SK-N-SH (cell line): ENCODE measurements around the gene CDH9. TPM values are rescaled to one million over a fixed set of nuclear protein-coding genes. Genes with fewer than 3 reads are reported as not detected.

ENCODE experiments used
- CTCF ChIA-PET: fragments of 300-600, 350-600 bp; formaldehyde crosslinking; extraction: SDS; loops from one replicate; lab custom pipeline; 2021; lab: Yijun Ruan, JAX
- POLR2A ChIA-PET: fragments of 350-600 bp; sonication (Branson Sonifier 250); formaldehyde crosslinking; extraction: SDS; loops from one replicate; lab custom pipeline; 2020; ENCODE audit warnings: antibody characterized with exemption, inconsistent platforms; lab: Yijun Ruan, JAX
- DNase-seq: peaks from one replicate; pipeline ENCODE4 v3.0.0; 2012
- H2AFZ ChIP-seq: fragments of 200-600 bp; sonication (generic); 2 replicates; pipeline ENCODE4 v1.8.1; 2016; ENCODE audit warnings: antibody characterized with exemption, mild to moderate bottlenecking, low read depth
- H3F3A ChIP-seq: fragments of 200-600 bp; sonication (generic); replicated peaks from 2 replicates; pipeline ENCODE3; 2016; ENCODE audit warnings: antibody characterized with exemption, mild to moderate bottlenecking; ENCODE audit not compliant: insufficient read depth
- H3K27ac ChIP-seq, 2 experiments: fragments of 200-500 bp in 1 of 2; fragments of 200-600 bp in 1 of 2; sonication (Bioruptor generic) in 1 of 2; sonication (generic), shearing (Covaris generic) in 1 of 2; 2 replicates each; pipeline versions ENCODE4 v1.5.1 to v1.6.1; 2014 to 2016; ENCODE audit warnings: low read depth in 2 of 2, inconsistent platforms in 1 of 2, low read length in 1 of 2, mild to moderate bottlenecking in 1 of 2, mixed read lengths in 1 of 2
- H3K27me3 ChIP-seq: fragments of 200-600 bp; sonication (generic), shearing (Covaris generic); 2 replicates; pipeline ENCODE4 v1.6.1; 2016; ENCODE audit warnings: mixed run types; ENCODE audit not compliant: insufficient read depth
- H3K36me3 ChIP-seq, 2 experiments: fragments of 200-500 bp in 1 of 2; fragments of 200-600 bp in 1 of 2; sonication (Bioruptor generic) in 1 of 2; sonication (generic) in 1 of 2; replicated peaks in 1 of 2; 2 replicates each; pipeline versions ENCODE3 to v1.5.1; 2014 to 2016; ENCODE audit warnings: low read length in 1 of 2, mild to moderate bottlenecking in 1 of 2; ENCODE audit not compliant: insufficient read depth in 2 of 2, control insufficient read depth in 1 of 2
- H3K4me1 ChIP-seq, 2 experiments: fragments of 200-500 bp in 1 of 2; fragments of 200-600 bp in 1 of 2; sonication (Bioruptor generic) in 1 of 2; sonication (generic), shearing (Covaris generic) in 1 of 2; 2 replicates each; pipeline versions ENCODE4 v1.5.1 to v1.6.1; 2014 to 2016; ENCODE audit warnings: low read depth in 1 of 2, low read length in 1 of 2, mixed run types in 1 of 2; ENCODE audit not compliant: insufficient read depth in 2 of 2, control insufficient read depth in 1 of 2
- H3K4me2 ChIP-seq: fragments of 200-600 bp; sonication (generic), shearing (Covaris generic); 2 replicates; pipeline ENCODE4 v1.6.1; 2017; ENCODE audit warnings: mixed run types
- H3K4me3 ChIP-seq, 2 experiments: fragments of 200-500 bp in 1 of 2; fragments of 200-600 bp in 1 of 2; sonication (Bioruptor generic) in 1 of 2; sonication (generic), shearing (Covaris generic) in 1 of 2; 2 replicates each; pipeline versions ENCODE4 v1.5.1 to v1.8.1; 2014 to 2016; ENCODE audit warnings: low read depth in 2 of 2, inconsistent platforms in 1 of 2, low read length in 1 of 2, mild to moderate bottlenecking in 1 of 2, mixed read lengths in 1 of 2, moderate library complexity in 1 of 2
- H3K79me2 ChIP-seq: fragments of 200-600 bp; sonication (generic); 2 replicates; pipeline ENCODE4 v1.8.1; 2017; ENCODE audit warnings: mild to moderate bottlenecking; ENCODE audit not compliant: insufficient read depth
- H3K9ac ChIP-seq: fragments of 200-600 bp; sonication (generic); 2 replicates; pipeline ENCODE4 v1.6.1; 2017; ENCODE audit warnings: mixed run types
- H3K9me2 ChIP-seq: fragments of 200-600 bp; sonication (generic); 2 replicates; pipeline ENCODE4 v1.6.1; 2017; ENCODE audit warnings: mixed run types
- H3K9me3 ChIP-seq: fragments of 200-600 bp; sonication (generic); 2 replicates; pipeline ENCODE4 v1.6.1; 2017; ENCODE audit warnings: mixed run types, mild to moderate bottlenecking, moderate library complexity
- H4K20me1 ChIP-seq: fragments of 200-600 bp; sonication (generic); 2 replicates; pipeline ENCODE4 v1.6.1; 2017; ENCODE audit warnings: mild to moderate bottlenecking, mixed run types; ENCODE audit not compliant: insufficient read depth
- EZH2phosphoT487 ChIP-seq: fragments of 200-600 bp; sonication (generic); IDR thresholded peaks from 2 replicates; pipeline ENCODE4 v1.6.1; 2017; ENCODE audit warnings: low read depth, mixed run types, mild to moderate bottlenecking, antibody characterized with exemption, moderate library complexity, borderline replicate concordance
- FOXM1 ChIP-seq: IDR thresholded peaks from 2 replicates; pipeline ENCODE4 v1.4.0; 2012; ENCODE audit warnings: low read depth, mild to moderate bottlenecking
- JUND ChIP-seq: IDR thresholded peaks from 2 replicates; pipeline ENCODE4 v1.4.0; 2012
- MEF2A ChIP-seq: IDR thresholded peaks from 2 replicates; pipeline ENCODE4 v1.4.0; 2012; ENCODE audit warnings: low read depth, borderline replicate concordance
- MXI1 ChIP-seq: IDR thresholded peaks from 2 replicates; pipeline ENCODE4 v1.6.1; 2012; ENCODE audit warnings: mild to moderate bottlenecking, low read depth, low read length, improper control_type of control experiment
- POLR2AphosphoS5 ChIP-seq: IDR thresholded peaks from 2 replicates; pipeline ENCODE4 v1.6.1; 2012; ENCODE audit warnings: low read depth, low read length
- RAD21 ChIP-seq: IDR thresholded peaks from 2 replicates; pipeline ENCODE4 v1.6.1; 2012; ENCODE audit warnings: mild to moderate bottlenecking, low read length
- RCOR1 ChIP-seq: fragments of 150-350 bp; IDR thresholded peaks from 2 replicates; pipeline ENCODE4 v1.6.1; 2017; ENCODE audit warnings: antibody characterized with exemption, low read length
- SIN3A ChIP-seq: IDR thresholded peaks from 2 replicates; pipeline ENCODE4 v1.6.1; 2012; ENCODE audit warnings: low read depth, mild to moderate bottlenecking, low read length, moderate library complexity, borderline replicate concordance
- TAF1 ChIP-seq: IDR thresholded peaks from 2 replicates; pipeline ENCODE4 v1.6.1; 2012; ENCODE audit warnings: low read depth, mild to moderate bottlenecking, low read length, moderate library complexity, borderline replicate concordance
- WGBS: methylation state at CpG from one replicate; pipeline ENCODE4 v1.1.6; 2017; ENCODE audit warnings: low lambda C conversion rate; 5-methylcytosine and 5-hydroxymethylcytosine counted together
- polyA plus RNA-seq, 3 experiments: library from polyadenylated mRNA; depleted of rRNA; stranded (reverse); fragments of >200 nt; gene quantifications; 2 replicates each; pipeline ENCODE4 v1.2.3, GENCODE V29; 2012
- TF ChIP-seq, protein P1 (sequence below): fragments of 200-600 bp; sonication (generic); IDR thresholded peaks from 2 replicates; pipeline ENCODE4 v1.6.1; 2017; ENCODE audit warnings: antibody characterized with exemption, mild to moderate bottlenecking, moderate library complexity
- TF ChIP-seq, protein P2 (sequence below): fragments of 150-350 bp; IDR thresholded peaks from 2 replicates; pipeline ENCODE4 v1.6.1; 2017; ENCODE audit warnings: antibody characterized with exemption, low read length, low read depth, borderline replicate concordance
- TF ChIP-seq, protein P3 (sequence below): IDR thresholded peaks from 2 replicates; pipeline ENCODE4; 2012

The CDH9 gene
- polyA plus RNA-seq, 1 of the 3 experiments (the other 2 are of a cell fraction), result not detected

DNA sequence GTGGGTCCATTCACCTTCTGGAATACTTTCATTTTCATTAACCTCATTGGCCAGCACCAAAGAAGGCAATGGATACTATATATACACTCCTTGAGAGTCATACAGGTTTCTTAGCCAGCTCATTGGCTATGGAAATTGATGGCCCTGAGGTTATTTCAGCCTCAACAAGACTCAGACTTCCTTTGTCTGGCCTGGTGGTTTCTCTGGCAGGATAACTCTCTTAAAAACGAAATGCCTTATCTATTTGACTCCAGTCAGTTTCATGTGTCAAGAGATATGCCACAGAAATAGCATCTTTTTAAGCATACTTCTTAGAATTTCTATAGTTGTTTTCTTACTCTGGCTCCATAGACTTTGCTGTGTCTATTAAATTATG lies 28.9 kb downstream of the CDH9 start (continued):
- TF ChIP-seq, protein P1, sequence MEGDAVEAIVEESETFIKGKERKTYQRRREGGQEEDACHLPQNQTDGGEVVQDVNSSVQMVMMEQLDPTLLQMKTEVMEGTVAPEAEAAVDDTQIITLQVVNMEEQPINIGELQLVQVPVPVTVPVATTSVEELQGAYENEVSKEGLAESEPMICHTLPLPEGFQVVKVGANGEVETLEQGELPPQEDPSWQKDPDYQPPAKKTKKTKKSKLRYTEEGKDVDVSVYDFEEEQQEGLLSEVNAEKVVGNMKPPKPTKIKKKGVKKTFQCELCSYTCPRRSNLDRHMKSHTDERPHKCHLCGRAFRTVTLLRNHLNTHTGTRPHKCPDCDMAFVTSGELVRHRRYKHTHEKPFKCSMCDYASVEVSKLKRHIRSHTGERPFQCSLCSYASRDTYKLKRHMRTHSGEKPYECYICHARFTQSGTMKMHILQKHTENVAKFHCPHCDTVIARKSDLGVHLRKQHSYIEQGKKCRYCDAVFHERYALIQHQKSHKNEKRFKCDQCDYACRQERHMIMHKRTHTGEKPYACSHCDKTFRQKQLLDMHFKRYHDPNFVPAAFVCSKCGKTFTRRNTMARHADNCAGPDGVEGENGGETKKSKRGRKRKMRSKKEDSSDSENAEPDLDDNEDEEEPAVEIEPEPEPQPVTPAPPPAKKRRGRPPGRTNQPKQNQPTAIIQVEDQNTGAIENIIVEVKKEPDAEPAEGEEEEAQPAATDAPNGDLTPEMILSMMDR, result no peak
- TF ChIP-seq EZH2phosphoT487, result no peak

DNA sequence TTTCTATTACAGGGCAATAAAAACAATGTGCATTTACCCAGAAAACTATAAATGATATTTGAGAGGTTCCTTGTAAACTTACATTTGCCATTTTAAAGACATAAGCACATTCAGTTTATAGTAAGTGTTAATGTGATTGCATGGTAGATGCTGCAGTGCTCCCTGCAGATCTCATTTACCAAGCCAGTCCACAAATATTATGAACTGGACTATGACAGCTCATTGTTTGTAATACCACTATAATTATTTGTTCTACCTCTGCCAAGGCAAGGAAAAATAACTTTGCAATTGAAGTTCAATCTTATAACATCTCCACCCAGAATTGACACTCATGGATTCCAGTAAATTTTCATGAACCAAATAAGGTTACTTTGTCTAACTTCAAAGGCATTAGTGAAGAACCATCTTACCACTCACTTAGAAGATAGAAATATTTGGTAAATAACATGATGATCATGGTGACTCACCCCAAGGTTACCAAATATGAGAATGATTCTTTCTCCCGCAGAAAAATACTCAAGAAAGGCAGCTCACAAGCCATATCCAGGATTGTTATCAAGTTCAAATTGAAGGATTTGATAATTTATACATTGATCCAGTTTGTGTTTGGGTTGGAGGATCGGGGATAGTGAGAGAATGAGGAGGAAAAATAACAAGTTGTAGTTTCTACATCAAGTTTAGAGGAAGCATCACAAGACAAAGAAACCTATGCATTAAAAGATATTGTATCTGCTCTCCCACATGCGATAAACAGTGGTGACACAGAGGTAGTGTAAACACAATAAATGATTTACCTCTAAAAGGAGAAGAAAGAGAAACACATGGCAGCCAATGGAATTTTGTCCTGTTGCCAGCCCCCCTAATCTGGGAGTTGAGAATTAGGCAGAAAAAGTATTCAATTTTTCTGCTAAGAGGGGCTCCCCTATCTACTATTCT lies 29.5 kb downstream of the CDH9 start:
- Histone ChIP-seq H3K27ac (no peak overlapping the region), H3K9ac (no peak overlapping the region), H3K4me3 (no peak overlapping the region), H3K9me2 (no peaks in the 10 kb centered on the region), H3K4me1 (no peaks in the 10 kb centered on the region), H3F3A (no peaks in the 10 kb centered on the region), H4K20me1 (no peaks in the 10 kb centered on the region), H2AFZ (no peak overlapping the region), H3K79me2 (no peaks in the 10 kb centered on the region), H3K4me2 (no peak overlapping the region), H3K36me3 (no peaks in the 10 kb centered on the region), H3K27me3 (no peaks in the 10 kb centered on the region), H3K9me3 (no peaks in the 10 kb centered on the region)
- ChIA-PET POLR2A (no interaction called here), CTCF (no interaction called here)
- TF ChIP-seq, protein P2, sequence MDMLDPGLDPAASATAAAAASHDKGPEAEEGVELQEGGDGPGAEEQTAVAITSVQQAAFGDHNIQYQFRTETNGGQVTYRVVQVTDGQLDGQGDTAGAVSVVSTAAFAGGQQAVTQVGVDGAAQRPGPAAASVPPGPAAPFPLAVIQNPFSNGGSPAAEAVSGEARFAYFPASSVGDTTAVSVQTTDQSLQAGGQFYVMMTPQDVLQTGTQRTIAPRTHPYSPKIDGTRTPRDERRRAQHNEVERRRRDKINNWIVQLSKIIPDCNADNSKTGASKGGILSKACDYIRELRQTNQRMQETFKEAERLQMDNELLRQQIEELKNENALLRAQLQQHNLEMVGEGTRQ, result no peak
- TF ChIP-seq, protein P3, sequence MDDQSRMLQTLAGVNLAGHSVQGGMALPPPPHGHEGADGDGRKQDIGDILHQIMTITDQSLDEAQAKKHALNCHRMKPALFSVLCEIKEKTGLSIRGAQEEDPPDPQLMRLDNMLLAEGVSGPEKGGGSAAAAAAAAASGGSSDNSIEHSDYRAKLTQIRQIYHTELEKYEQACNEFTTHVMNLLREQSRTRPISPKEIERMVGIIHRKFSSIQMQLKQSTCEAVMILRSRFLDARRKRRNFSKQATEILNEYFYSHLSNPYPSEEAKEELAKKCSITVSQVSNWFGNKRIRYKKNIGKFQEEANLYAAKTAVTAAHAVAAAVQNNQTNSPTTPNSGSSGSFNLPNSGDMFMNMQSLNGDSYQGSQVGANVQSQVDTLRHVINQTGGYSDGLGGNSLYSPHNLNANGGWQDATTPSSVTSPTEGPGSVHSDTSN, result no peak
- TF ChIP-seq POLR2AphosphoS5, result no peak
- no peak for TF ChIP-seq EZH2phosphoT487
- no peak for TF ChIP-seq JUND
- no peak for TF ChIP-seq RCOR1
- TF ChIP-seq MXI1, result no peak
- TF ChIP-seq RAD21, result no peak
- no peak for TF ChIP-seq SIN3A
- no peak for TF ChIP-seq TAF1
- TF ChIP-seq MEF2A, result no peak
- no peak for TF ChIP-seq FOXM1
- WGBS, result 15% methylated on average over 3 of the region's 3 CpGs
- no peak for DNase-seq
